ENCODE results near the gene SHISA5.

The SHISA5 gene

DNA sequence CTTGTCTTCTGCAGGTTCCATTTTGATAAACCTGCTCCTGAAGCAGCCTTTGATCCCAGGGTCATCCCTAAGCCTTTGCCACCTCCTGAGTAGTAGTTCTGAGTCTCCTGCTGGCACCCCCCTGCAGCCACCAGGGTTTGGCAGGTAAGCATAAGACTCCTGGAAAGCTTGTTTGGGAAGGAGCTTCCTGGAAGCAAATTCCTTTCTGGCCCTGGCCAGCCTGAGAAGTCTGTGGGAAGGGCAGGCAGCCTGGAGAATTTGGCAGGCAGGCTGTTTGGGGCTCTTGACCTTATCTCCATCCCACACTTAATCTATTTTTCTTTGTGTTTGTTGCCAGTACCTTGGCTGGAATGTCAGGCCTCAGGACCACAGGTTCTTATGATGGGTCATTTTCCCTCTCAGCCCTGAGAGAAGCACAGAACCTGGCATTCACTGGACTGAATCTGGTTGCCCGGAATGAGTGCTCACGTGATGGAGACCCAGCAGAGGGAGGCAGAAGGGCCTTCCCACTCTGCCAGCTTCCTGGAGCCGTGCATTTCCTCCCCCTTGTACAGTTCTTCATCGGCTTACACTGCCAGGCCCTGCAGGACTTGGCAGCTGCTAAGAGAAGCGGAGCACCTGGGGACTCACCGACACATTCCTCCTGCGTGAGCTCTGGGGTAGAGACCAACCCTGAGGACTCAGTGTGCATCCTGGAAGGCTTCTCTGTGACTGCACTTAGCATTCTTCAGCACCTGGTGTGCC is 44.0 kb downstream of the SHISA5 start:
- no peak for DNase-seq (ENCODE audit: low read depth, low spot score)

DNA sequence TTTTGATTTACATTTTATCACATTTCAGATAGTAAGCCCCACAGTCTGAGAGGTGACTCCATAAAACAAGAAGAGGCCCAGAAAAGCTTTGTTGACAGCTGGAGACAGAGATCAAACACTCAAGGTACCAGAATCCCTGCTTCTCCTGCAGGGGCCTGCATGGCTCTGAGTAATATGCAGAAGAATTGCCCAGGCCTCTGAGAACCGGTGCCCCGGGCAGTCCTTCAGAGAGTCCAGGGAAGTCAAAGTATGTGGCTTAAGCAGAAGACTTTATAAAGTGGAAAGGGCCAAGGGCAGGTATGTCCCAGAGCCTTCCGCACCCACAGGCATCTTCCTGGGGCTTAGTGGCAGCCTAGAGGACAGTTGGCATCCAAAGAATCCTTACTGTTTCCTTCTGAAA is 44.6 kb downstream of the SHISA5 start:
- DNase-seq (ENCODE audit: low read depth, low spot score): no peak

DNA sequence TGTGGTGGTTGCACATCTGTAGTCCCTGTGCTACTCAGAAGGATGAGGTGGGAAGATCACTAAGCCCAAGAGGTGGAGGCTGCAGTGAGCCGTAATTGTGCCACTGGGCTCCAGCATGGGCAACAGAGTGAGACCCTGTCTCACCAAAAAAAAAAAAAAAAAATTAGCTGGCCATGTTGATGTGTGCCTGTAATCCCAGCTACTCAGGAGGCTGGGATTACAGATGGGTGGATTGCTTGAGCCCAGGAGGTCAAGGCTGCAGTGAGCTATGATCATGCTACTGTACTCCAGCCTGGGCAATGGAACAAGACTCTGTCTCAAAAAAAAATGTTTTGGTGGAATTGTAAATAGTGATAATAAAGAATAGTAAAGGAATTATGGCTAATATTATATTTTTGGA is 47.5 kb downstream of the SHISA5 start:
- DNase-seq (ENCODE audit: low read depth, low spot score): no peak

DNA sequence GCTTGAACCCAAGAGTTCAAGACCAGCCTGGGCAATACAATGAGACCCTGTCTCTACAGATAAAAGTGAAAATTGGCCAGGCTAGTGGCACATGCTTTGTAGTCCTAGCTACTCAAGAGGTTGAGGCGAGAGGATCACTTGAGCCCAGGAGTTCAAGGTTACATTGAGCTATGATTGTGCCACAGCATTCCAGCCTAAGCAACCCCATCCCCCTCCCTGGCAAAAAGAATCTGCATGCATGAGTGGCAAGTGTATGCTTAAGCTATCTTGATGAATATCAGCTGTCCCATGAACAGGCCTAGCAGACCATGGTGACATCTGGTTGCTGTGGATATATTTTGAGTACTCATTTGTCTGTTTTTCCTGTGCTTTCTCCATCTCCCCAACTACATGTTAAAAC is 52.7 kb downstream of the SHISA5 start:
- no peak for DNase-seq (ENCODE audit: low read depth, low spot score)

DNA sequence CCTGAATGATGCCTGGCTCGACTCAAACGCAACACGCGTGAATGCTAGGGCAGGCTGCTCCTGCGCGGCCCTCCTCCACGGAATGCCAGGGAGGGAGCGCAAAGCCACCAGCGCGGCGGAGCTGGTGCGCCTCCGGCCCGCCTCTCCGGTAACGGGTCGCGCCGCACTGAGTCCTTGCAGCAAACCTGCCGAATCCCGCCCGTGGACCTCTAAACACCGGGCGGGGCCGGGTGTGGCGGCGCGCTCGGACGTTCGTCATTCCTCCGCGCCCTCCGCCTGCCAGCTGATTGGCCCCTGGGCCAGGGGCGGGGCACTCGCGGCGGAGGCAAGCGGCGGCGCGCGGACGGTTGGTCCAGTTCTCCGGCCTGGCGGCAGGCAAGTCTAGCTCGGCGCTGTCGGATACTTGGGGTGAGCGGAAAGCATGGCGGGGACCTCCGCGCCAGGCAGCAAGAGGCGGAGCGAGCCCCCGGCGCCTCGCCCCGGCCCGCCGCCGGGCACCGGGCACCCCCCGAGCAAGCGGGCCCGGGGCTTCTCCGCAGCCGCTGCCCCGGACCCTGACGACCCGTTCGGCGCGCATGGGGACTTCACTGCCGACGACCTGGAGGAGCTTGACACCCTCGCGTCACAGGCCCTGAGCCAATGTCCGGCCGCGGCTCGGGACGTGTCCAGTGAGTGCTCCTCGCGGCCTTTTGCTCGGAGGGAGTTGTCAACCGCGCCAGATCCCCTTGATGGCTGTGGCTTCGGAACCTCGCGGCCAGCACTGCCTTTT is 57.4 kb downstream of the SHISA5 start, which contains the start of gene ATRIP:
ATRIP (plus strand) TSS at position 313 of the 769 bp plus-strand sequence; CDS start at position 422, 109 bp downstream.
- no peak for DNase-seq (ENCODE audit: low read depth, low spot score)

DNA sequence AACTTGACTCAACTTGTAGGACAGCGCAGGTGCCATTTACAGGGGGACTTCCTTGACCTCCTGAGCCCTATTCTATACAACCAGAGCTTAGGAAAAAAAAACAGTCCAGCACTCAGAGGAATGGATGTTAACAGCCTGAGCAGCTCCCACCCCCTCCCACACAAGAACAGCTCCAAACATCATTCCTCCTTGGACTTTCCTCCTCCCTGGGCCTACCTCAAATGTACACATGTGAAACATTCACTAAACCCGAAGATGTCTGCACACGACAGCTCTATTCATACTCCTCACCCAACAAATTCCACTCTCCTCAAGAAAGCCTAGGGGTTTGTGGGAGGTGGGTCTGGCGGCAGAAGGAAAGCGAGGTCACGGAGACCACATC is 57.9 kb downstream of the SHISA5 start:
- DNase-seq (ENCODE audit: low read depth, low spot score): no peak

DNA sequence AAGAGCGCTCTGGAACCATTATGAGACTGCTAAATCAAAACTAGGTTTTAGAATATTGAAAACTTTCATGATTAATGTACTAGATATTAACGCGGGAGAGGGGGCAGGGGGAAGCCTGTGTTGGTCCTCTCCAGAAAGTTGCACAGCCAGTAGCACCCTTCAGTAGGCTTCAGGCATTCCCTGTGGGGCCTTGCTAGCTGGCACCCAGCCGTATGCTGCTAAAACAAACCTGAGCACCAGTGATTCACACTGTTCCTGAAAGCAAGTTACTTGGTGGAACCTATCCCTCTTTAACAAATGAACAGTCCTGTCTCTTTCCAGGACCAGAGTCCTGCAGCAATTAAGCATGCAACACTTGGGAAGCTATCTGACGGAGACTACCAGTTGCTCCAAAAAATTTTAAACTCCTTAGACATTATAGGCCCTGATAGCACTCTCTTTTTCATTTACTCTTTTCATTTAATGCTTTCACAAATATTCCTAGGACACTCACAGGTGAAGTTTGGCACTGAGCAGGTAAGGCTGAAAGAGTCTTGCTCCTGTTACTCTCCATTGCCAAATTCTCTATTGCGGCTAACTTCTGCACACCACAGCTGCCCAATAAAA is 58.6 kb downstream of the SHISA5 start:
- DNase-seq (ENCODE audit: low read depth, low spot score): no peak

DNA sequence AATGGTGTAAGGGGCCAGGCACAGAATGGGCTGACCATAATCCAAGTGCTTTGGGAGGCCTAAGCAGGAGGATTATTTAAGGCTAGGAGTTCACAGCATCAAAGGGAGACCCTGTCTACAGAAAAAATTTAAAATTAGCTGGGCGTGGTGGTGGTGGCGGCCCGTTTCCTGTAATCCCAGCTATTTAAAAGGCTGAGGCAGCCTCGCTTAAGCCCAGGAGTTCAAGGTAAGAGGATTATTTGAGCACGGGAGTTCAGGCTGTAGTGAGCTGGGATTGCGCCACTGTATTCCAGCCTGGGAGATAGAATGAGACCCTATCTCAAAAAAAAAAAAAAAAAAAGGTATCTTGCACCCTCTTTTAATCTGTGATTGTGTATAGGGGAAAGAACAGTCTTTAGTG is 62.0 kb downstream of the SHISA5 start:
- no peak for DNase-seq (ENCODE audit: low read depth, low spot score)

DNA sequence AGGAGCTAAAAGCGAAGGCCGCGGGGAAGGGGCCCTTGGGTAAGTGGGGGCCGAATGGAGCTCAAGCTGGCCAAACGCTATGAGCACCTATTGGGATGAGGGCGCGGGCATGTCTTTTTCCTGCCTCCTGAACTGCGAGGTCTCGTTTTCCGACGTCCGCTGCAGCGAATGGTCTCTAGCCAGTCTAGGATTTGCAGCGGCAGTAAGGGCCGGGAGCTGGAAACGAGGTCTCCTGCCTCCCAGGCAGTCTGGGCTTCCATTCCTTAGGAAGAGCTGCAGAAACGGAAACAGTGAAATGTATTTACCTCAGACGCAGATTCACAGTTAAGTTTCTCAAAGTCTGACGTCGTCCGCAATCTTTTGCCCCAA is 63.4 kb downstream of the SHISA5 start:
- DNase-seq (ENCODE audit: low read depth, low spot score): no peak

DNA sequence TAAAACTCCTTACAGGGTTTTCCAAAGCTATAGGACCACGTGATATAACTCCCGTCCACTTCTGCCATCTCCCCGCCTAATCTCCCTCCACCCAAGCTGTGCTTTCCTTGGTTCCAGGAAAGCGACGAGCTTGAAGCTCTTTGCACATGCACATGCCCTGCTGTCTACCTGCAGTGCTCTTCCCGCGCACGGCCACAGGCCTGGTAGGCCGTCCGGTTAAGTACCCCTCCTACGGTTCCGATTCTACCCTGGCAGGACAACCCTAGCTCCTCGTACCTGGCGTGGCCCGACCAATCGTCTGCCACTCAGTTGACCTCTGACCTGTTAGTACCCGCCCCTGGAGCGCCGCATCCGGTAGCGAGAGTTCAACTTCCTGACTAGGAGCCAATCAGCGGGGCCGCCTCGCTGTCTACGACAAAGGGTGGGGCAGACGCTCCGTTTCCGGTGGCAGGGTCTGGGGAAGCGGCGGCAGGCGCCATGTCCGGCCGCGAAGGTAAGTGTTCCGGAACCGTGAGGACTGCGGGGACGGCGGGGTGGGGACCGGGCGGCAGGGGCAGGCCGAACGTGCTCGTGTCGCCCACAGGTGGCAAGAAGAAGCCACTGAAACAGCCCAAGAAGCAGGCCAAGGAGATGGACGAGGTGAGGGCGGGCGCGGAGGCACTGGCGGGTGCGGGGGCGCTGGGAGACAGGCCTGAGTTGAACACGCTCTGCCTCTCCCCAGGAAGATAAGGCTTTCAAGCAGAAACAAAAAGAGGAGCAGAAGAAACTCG is 64.0 kb downstream of the SHISA5 start, which contains the start of the genes CCDC51 and TMA7:
CCDC51 (minus strand) TSS at position 300 of the 770 bp plus-strand sequence. CDS start 4,991 bp downstream, outside the sequence.
TMA7 (plus strand) TSS at position 438 of the 770 bp plus-strand sequence; CDS start at position 478, 40 bp downstream.
- DNase-seq (ENCODE audit: low read depth, low spot score): peak; percentile 95

DNA sequence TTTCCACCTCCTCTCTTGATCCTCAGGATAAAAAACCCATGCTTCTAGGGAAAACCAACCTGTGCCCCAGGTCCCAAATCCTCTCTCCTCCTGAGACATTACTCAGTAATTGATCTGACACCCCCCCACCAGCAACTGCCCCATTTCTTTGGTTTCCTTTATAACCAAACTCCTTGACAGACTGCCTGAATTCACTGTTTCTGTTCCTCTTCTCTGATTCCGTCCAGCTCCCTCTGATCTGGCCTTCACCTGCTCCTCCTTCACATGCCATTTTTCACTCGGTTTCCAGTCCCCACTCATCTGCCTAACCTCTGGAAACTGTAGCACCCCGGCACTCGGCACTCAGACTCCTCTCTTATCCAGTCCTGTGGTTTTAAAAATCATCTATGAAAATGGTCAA is 66.2 kb downstream of the SHISA5 start:
- DNase-seq (ENCODE audit: low read depth, low spot score): no peak

DNA sequence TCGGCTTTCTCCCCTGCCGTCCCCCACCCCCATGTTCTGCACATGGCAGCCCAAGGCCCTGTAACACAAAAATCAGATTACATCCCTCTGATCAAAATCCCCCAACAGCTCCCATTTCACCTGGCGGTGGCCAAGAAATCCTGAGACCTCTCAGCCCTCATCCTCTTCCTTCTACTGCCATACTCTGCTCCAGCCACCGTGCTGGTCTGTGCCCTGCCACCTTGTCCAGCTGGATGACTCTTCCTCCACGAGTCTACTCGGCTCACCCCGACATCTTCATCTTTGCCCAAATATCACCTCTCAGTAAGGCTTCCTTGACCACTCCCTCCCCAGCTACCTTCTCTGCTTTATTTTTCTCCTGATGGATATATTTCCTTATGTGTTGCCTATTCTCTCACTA is 67.1 kb downstream of the SHISA5 start:
- no peak for DNase-seq (ENCODE audit: low read depth, low spot score)

DNA sequence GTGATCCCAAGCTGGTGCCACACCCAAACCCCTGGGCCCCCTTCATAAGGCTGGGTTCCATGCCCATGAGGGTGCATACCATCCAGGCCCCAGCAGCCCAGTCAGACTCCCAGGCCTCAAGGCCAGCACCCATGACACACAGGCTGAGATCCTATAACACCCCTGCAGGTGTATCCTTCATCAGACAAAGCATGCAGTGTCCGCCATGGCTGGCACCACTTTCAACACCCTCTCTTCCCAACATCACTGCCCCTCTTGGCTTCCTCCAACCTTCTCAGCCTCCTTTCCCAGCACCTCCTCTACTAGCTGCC is 67.5 kb downstream of the SHISA5 start:
- no peak for DNase-seq (ENCODE audit: low read depth, low spot score)

DNA sequence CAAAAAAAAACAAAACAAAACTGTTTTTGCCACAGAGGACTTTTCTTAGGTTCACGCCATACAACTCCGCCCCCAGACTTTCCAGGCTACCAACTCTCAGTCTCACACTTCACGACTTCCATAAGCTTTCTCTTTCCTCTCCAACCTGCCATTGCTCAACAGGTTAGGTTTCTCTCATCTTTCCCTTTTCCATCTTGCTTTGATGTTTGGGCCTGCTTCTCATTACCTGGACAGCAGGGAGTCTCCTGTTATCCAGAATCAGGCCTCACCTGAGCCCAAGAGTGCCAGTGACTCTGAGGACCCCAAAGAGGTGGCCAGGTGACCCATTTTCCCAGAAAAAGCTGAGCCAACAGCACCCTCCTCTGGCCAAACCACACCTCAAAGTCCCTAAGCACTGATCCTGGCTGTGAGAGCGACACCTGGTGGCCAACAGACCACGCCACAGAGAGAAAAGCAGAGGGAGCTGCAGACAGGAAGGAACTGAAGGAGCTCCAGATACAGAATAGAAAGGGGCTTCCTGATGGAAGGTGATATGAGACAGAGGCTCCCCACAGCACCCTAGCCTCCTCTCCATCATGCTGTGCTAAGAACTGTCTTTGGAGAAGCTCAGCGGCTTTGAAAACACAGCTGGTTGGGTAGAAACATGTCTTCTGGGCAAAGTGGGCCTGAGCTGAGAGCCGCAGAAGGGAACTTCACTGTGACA is 68.0 kb downstream of the SHISA5 start:
- peak; percentile 79 for DNase-seq (ENCODE audit: low read depth, low spot score)

DNA sequence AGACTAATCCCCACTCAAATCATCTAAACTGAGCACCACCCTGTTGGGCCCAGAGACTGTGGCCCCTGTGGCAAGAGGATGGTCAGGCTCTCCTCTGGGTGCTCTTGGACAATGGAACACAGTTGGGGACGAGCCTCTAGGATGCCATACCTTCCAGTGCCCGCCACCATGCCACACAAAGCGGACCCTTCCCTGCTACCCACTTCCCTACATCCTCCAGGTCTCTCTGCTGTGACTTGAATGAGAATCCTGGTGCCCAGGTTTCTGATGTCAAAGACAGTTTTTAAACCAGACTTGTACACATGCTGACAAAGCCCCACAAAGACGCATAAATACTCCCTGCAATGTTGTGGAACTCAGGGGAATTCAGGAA is 68.8 kb downstream of the SHISA5 start:
- DNase-seq (ENCODE audit: low read depth, low spot score): no peak

DNA sequence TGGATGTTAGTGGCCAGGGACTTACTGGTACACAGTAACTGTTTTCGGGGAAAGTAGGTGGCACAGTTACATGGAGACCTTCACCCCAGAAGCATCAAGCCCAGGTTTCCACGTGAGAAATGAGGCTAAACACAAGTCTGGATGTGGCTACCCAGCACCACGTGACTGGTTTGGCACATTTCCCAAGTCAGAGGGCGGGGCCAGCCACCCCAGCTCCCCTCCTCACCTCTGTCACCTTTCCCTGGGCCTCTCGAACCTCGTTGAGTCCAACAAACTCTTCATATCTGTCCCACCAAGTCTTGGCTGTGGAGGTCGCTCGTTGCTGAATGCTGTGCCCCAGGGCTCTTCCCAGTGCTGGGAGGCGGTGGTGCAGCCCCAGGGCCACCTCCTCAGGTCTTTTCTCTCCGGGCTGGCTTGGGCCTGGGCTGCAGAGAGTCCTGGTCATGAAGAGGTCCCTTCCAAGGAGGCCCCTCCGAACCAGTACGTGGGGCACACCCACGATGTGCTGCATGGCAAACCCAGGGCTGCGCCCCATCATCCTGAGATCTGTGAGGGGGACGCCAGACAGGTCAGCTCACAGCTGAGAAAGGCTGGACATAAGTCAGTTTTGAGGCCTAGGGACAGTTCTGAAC is 69.3 kb downstream of the SHISA5 start:
- no peak for DNase-seq (ENCODE audit: low read depth, low spot score)

DNA sequence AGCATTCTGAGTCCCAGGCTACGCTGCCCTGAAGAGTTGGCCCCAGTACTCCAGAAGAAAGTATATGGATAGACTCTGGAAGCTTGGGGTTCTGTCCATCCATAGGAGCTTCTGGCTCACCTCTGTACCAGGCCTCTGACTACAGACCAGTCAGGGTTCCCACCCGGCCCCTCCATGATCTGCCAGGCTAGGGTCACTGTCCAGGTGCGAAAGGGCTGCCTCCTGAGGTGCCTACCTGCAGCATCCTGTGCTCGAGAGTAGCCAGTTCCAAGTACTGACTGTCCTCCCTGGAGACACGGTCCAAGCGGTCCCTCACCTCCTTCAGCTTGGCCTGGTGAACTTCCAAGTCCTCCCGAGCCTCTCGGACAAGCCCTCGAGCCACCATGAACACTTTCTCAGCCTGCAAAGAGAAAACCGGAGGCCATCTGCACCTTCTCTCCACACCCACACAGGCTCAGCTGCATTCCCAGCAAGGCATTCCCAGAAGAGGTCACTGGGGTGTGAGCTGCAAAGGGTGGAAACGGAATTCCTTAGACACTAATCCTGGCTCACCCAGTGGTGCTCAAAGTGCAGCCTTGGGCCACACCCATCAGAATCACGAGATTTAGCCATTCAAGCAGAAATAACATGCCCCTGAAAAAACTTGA is 70.4 kb downstream of the SHISA5 start:
- DNase-seq (ENCODE audit: low read depth, low spot score): no peak

DNA sequence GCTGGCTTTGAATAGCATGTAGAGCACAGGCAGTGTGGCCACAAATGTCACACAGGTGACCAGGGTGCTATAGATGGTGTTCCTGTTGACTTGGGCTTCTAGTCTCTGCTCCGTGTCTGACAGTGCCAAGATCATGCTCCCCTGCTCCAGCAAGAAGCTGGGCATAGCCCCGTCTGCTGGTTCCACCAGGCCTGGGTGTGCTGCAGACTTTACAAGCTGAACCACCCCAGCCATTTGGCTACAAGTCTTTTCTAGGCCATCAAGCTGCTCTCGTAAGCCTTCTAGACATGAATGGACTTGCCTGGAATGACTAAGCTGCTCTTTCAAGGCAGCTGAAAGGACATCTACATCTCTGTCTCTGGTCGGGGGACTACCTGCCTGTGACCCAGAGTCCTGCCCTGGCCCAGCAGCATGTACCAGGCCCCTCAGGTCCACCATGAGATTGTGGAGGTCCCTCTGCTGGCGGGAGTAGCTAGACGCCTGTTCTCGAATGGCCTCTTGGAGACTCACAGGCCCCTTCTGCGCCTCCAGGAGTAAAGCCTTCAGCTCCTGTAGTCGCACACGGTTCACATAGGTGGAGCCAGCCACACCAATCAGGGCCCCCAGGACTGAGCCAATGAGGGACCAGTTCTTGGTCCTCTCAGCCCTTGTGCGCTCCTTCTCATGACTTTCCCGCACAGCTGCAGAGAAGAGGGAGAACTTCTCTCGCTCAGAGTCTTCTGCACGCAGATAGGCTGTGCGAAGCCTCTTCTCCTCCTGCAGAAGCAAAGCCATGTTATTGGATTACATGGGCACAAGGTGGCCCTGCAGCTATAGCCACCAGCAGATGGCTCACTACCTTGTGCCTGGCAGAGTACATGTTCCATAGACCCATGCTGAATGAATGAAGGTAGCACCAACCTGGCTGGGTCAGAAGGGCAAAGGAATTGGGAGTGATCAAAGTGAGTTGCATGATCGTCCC is 71.3 kb downstream of the SHISA5 start:
- no peak for DNase-seq (ENCODE audit: low read depth, low spot score)

All from iPS DF 19.7 (cell line).